Testis (tissue), 2 donors: Measurements from ENCODE around the gene PDE6G.

Experiments
- POLR2A ChIP-seq: fragments of 450-650 bp; IDR thresholded peaks from one replicate; pipeline ENCODE4 v1.6.1; 2017; ENCODE audit warnings: antibody characterized with exemption, mild to moderate bottlenecking, moderate library complexity
- TF ChIP-seq, protein P1 (sequence below), 3 experiments: fragments of 450-650 bp in 2 of 3; fragments of 200-600 bp in 1 of 3; sonication (generic) in 1 of 3; IDR thresholded peaks; one replicate each; pipeline ENCODE4 v1.5.1; 2016 to 2019; ENCODE audit warnings: antibody characterized with exemption in 3 of 3, mild to moderate bottlenecking in 2 of 3, moderate library complexity in 1 of 3

DNA sequence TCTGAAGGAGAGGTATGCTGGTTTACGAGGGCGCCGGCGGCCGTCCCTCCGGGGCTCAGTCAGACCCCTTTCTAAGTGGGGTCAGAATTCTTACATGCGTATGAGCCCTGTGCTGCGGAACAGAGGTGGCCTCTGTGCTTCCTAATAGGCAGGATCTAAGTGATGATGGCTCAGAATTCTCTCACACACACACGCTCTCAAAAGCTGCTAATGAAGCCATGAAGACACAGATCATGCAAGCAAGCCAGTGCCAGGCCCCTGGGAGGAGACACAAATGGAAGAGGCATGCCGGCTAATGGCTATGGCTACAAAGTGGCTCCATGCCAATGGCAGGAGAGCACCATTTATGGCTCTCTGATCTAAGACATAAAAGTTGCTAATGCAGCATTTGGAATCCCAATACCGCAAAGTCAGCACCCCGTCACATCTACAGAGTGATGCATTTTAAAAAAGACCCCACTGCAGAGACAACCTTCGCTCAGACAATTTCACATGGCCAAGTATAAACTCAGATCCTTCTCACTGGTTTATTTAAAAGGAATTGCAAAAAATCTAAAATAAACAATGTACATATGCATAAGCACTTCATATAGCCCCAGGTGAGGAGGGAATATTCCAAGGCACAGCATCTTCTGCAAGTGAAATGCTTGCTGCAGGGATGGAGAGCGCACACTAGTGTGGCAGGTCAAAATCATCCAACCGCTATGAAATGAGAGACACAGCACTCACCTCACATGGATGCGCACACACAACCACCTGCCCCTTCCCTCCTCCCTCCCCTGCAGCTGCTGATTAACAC is 44.0 kb downstream of the PDE6G start:
- TF ChIP-seq, protein P1, sequence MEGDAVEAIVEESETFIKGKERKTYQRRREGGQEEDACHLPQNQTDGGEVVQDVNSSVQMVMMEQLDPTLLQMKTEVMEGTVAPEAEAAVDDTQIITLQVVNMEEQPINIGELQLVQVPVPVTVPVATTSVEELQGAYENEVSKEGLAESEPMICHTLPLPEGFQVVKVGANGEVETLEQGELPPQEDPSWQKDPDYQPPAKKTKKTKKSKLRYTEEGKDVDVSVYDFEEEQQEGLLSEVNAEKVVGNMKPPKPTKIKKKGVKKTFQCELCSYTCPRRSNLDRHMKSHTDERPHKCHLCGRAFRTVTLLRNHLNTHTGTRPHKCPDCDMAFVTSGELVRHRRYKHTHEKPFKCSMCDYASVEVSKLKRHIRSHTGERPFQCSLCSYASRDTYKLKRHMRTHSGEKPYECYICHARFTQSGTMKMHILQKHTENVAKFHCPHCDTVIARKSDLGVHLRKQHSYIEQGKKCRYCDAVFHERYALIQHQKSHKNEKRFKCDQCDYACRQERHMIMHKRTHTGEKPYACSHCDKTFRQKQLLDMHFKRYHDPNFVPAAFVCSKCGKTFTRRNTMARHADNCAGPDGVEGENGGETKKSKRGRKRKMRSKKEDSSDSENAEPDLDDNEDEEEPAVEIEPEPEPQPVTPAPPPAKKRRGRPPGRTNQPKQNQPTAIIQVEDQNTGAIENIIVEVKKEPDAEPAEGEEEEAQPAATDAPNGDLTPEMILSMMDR (IDR thresholded peaks at IDR 0.05) = no peak
- TF ChIP-seq POLR2A = no peak
